Endothelial cell of umbilical vein (primary cell): ENCODE results near the gene TK2.

Experiments used
- CTCF ChIP-seq, 2 donors: IDR thresholded peaks; 1 replicate in 1 of 2; 2 replicates in 1 of 2; pipeline ENCODE4 v1.5.1; 2011; ENCODE audit warnings: low read length in 2 of 2, mild to moderate bottlenecking in 2 of 2, moderate library complexity in 2 of 2, control low read depth in 1 of 2, inconsistent platforms in 1 of 2, low read depth in 1 of 2; ENCODE audit not compliant: insufficient read depth in 1 of 2; ENCODE audit errors: extremely low read depth in 1 of 2
- EZH2 ChIP-seq: IDR thresholded peaks from 2 replicates; pipeline ENCODE4 v1.6.1; 2012; ENCODE audit warnings: borderline replicate concordance, low read depth, mild to moderate bottlenecking, moderate library complexity, low read length, inconsistent platforms; ENCODE audit not compliant: severe bottlenecking
- FOS ChIP-seq: IDR thresholded peaks from 2 replicates; pipeline ENCODE4 v1.6.1; 2011; ENCODE audit warnings: mild to moderate bottlenecking, low read length, moderate library complexity, borderline replicate concordance; ENCODE audit not compliant: insufficient read depth
- MYC ChIP-seq: IDR thresholded peaks from one replicate; pipeline ENCODE4 v1.6.1; 2011; ENCODE audit warnings: mild to moderate bottlenecking, low read depth, low read length
- POLR2A ChIP-seq: IDR thresholded peaks from 2 replicates; pipeline ENCODE4 v1.6.1; 2012; ENCODE audit warnings: low read depth, mild to moderate bottlenecking, control low read depth, low read length
- POLR2AphosphoS5 ChIP-seq: IDR thresholded peaks from 2 replicates; pipeline ENCODE4 v1.6.1; 2012; ENCODE audit warnings: low read depth, mild to moderate bottlenecking, control low read depth, low read length, moderate library complexity; ENCODE audit not compliant: insufficient read depth
- TF ChIP-seq, protein P1 (sequence below): IDR thresholded peaks from 2 replicates; pipeline ENCODE4 v1.6.1; 2011; ENCODE audit not compliant: insufficient read depth, insufficient read length

GRCh38 chr16:66503030-66503429 lies 46.9 kb downstream of the TK2 start:
- TF ChIP-seq CTCF (IDR thresholded peaks at IDR 0.05; ENCODE audit: extremely low read depth in 1 of 2, insufficient read depth in 1 of 2, low read depth in 1 of 2, low read length in 2 of 2) (no peak), POLR2AphosphoS5 (no peak), POLR2A (no peak), MYC (no peak), EZH2 (no peak), FOS (no peak)
- TF ChIP-seq, protein P1, sequence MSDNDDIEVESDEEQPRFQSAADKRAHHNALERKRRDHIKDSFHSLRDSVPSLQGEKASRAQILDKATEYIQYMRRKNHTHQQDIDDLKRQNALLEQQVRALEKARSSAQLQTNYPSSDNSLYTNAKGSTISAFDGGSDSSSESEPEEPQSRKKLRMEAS, result no peak
